Measurements from ENCODE around the gene SLC22A2. TPM values are rescaled to one million over a fixed set of nuclear protein-coding genes. Genes with fewer than 3 reads are reported as not detected.

The SLC22A2 gene
- total and polyA plus RNA-seq, 2 of the 13 experiments (the other 11 are each of a cell fraction or from before 2014, with no cell fraction given) = not detected

- TF ChIP-seq ZNF318 (CRISPR knock-in tag; IDR thresholded peaks at IDR 0.05) (no peak), ATF7-NPFF (CRISPR knock-in tag; IDR thresholded peaks at IDR 0.05; ENCODE audit: low read depth) (no peak), YEATS2 (CRISPR knock-in tag; IDR thresholded peaks at IDR 0.05; ENCODE audit: borderline replicate concordance) (no peak), ZSCAN12 (CRISPR knock-in tag; IDR thresholded peaks at IDR 0.05) (no peak), UBTF (CRISPR knock-in tag; IDR thresholded peaks at IDR 0.05) (no peak), PHB2 (IDR thresholded peaks at IDR 0.05; ENCODE audit: partially characterized antibody) (no peak), ZNF281 (CRISPR knock-in tag; IDR thresholded peaks at IDR 0.05; ENCODE audit: borderline replicate concordance) (no peak), PRDM15 (CRISPR knock-in tag; IDR thresholded peaks at IDR 0.05) (no peak), GABPA (IDR thresholded peaks at IDR 0.05; ENCODE audit: low read depth, low read length) (no peak), GABPA (CRISPR knock-in tag; IDR thresholded peaks at IDR 0.05; ENCODE audit: low read depth) (no peak), ERF (CRISPR knock-in tag; IDR thresholded peaks at IDR 0.05) (no peak), ZNF777 (CRISPR knock-in tag; IDR thresholded peaks at IDR 0.05) (no peak), RCOR2 (CRISPR knock-in tag; IDR thresholded peaks at IDR 0.05) (no peak)
These were observed 77.9 kb downstream of the SLC22A2 start (continued) for GRCh38 chr6:160180706-160181105.

Data from HepG2 (cell line).